Activated naive CD8-positive, alpha-beta T cell (primary cell): Measurements from ENCODE around the gene ACTN4.

Experiments
- H3K27ac Mint-ChIP-seq: one replicate; pipeline ENCODE4 v1.8.0; 2021; ENCODE audit warnings: mixed read lengths
- H3K27me3 Mint-ChIP-seq: one replicate; pipeline ENCODE4 v1.8.0; 2021; ENCODE audit warnings: mixed read lengths
- H3K36me3 Mint-ChIP-seq: one replicate; pipeline ENCODE4 v1.8.0; 2021; ENCODE audit warnings: mixed read lengths
- H3K4me1 Mint-ChIP-seq: one replicate; pipeline ENCODE4 v1.8.0; 2021; ENCODE audit warnings: low read depth, mixed read lengths
- H3K4me3 Mint-ChIP-seq: one replicate; pipeline ENCODE4 v1.8.0; 2021; ENCODE audit warnings: mild to moderate bottlenecking, mixed read lengths
- H3K9me3 Mint-ChIP-seq: one replicate; pipeline ENCODE4 v1.8.0; 2021; ENCODE audit warnings: low read depth, mixed read lengths

ACTN4 gene

GRCh38 chr19:38731654-38732301 is 84.3 kb downstream of the ACTN4 start:
- Mint-ChIP-seq H3K4me3 (no peak overlapping the region), H3K4me1 (peaks cover 18% of the 10 kb centered on the region), H3K9me3 (no peaks in the 10 kb centered on the region), H3K27me3 (no peaks in the 10 kb centered on the region), H3K36me3 (no peaks in the 10 kb centered on the region), H3K27ac (no peak overlapping the region)

- peaks cover 24% of the 10 kb centered on the region for H3K4me1 Mint-ChIP-seq
- H3K27me3 Mint-ChIP-seq: no peaks in the 10 kb centered on the region
- no peaks in the 10 kb centered on the region for H3K36me3 Mint-ChIP-seq
- no peaks in the 10 kb centered on the region for H3K9me3 Mint-ChIP-seq
- no peak overlapping the region for H3K4me3 Mint-ChIP-seq
- no peak overlapping the region for H3K27ac Mint-ChIP-seq
Measured at GRCh38 chr19:38733241-38733492, 85.7 kb downstream of the ACTN4 start.

- Mint-ChIP-seq H3K9me3 (no peaks in the 10 kb centered on the region), H3K4me3 (no peak overlapping the region), H3K4me1 (peaks cover 26% of the 10 kb centered on the region), H3K36me3 (no peaks in the 10 kb centered on the region), H3K27ac (no peak overlapping the region), H3K27me3 (no peaks in the 10 kb centered on the region)
Measured at GRCh38 chr19:38733493-38734175, 86.2 kb downstream of the ACTN4 start.

- H3K4me1 Mint-ChIP-seq: peaks cover 26% of the 10 kb centered on the region
- H3K36me3 Mint-ChIP-seq: no peaks in the 10 kb centered on the region
- H3K27me3 Mint-ChIP-seq: no peaks in the 10 kb centered on the region
- no peak overlapping the region for H3K27ac Mint-ChIP-seq
- H3K9me3 Mint-ChIP-seq: no peaks in the 10 kb centered on the region
- H3K4me3 Mint-ChIP-seq: no peak overlapping the region
Measured at GRCh38 chr19:38734176-38734425, 86.7 kb downstream of the ACTN4 start.

GRCh38 chr19:38734426-38735256 is 87.2 kb downstream of the ACTN4 start:
- no peaks in the 10 kb centered on the region for H3K27me3 Mint-ChIP-seq
- H3K27ac Mint-ChIP-seq: no peak overlapping the region
- H3K4me3 Mint-ChIP-seq: peak overlapping the region; percentile 74
- H3K4me1 Mint-ChIP-seq: peaks cover 27% of the 10 kb centered on the region
- H3K9me3 Mint-ChIP-seq: no peaks in the 10 kb centered on the region
- H3K36me3 Mint-ChIP-seq: no peaks in the 10 kb centered on the region

- H3K27me3 Mint-ChIP-seq: no peaks in the 10 kb centered on the region
- H3K36me3 Mint-ChIP-seq: no peaks in the 10 kb centered on the region
- H3K4me1 Mint-ChIP-seq: peaks cover 27% of the 10 kb centered on the region
- H3K9me3 Mint-ChIP-seq: no peaks in the 10 kb centered on the region
- H3K27ac Mint-ChIP-seq: peak overlapping the region; percentile 73
- peak overlapping the region; percentile 74 for H3K4me3 Mint-ChIP-seq
Measured at GRCh38 chr19:38735257-38735686, 87.8 kb downstream of the ACTN4 start.

GRCh38 chr19:38736036-38736412 is 88.6 kb downstream of the ACTN4 start:
- no peak overlapping the region for H3K27ac Mint-ChIP-seq
- no peaks in the 10 kb centered on the region for H3K27me3 Mint-ChIP-seq
- no peaks in the 10 kb centered on the region for H3K36me3 Mint-ChIP-seq
- H3K4me3 Mint-ChIP-seq: no peak overlapping the region
- H3K9me3 Mint-ChIP-seq: no peaks in the 10 kb centered on the region
- peaks cover 27% of the 10 kb centered on the region for H3K4me1 Mint-ChIP-seq

GRCh38 chr19:38736413-38737280 is 89.2 kb downstream of the ACTN4 start:
- Mint-ChIP-seq H3K9me3 (no peaks in the 10 kb centered on the region), H3K4me1 (peaks cover 27% of the 10 kb centered on the region), H3K27ac (no peak overlapping the region), H3K27me3 (no peaks in the 10 kb centered on the region), H3K4me3 (peak overlapping the region; percentile 54), H3K36me3 (no peaks in the 10 kb centered on the region)

- Mint-ChIP-seq H3K9me3 (no peaks in the 10 kb centered on the region), H3K27ac (no peak overlapping the region), H3K4me3 (peak overlapping the region; percentile 81)
Measured at GRCh38 chr19:38737281-38737865, 89.9 kb downstream of the ACTN4 start.

GRCh38 chr19:38737921-38738737 is 90.7 kb downstream of the ACTN4 start:
- Mint-ChIP-seq H3K36me3 (no peaks in the 10 kb centered on the region), H3K27me3 (no peaks in the 10 kb centered on the region), H3K27ac (peak overlapping the region; percentile 55), H3K4me1 (peaks cover 27% of the 10 kb centered on the region), H3K9me3 (no peaks in the 10 kb centered on the region), H3K4me3 (peak overlapping the region; percentile 81)

More at GRCh38 chr19:38737281-38737865, 89.9 kb downstream of the ACTN4 start:
- H3K36me3 Mint-ChIP-seq: no peaks in the 10 kb centered on the region
- no peaks in the 10 kb centered on the region for H3K27me3 Mint-ChIP-seq
- peaks cover 27% of the 10 kb centered on the region for H3K4me1 Mint-ChIP-seq

- Mint-ChIP-seq H3K27ac (no peak overlapping the region), H3K36me3 (no peaks in the 10 kb centered on the region)
Measured at GRCh38 chr19:38739440-38740256, 92.2 kb downstream of the ACTN4 start.

GRCh38 chr19:38740257-38740592 is 92.8 kb downstream of the ACTN4 start:
- Mint-ChIP-seq H3K27me3 (no peaks in the 10 kb centered on the region), H3K4me1 (peaks cover 16% of the 10 kb centered on the region), H3K36me3 (no peaks in the 10 kb centered on the region), H3K9me3 (no peaks in the 10 kb centered on the region), H3K27ac (no peak overlapping the region), H3K4me3 (no peak overlapping the region)

More at GRCh38 chr19:38739440-38740256, 92.2 kb downstream of the ACTN4 start:
- peaks cover 21% of the 10 kb centered on the region for H3K4me1 Mint-ChIP-seq
- no peaks in the 10 kb centered on the region for H3K27me3 Mint-ChIP-seq
- no peaks in the 10 kb centered on the region for H3K9me3 Mint-ChIP-seq
- H3K4me3 Mint-ChIP-seq: no peak overlapping the region

GRCh38 chr19:38740932-38741331 is 93.5 kb downstream of the ACTN4 start:
- Mint-ChIP-seq H3K27me3 (no peaks in the 10 kb centered on the region), H3K4me1 (peaks cover 16% of the 10 kb centered on the region), H3K4me3 (no peak overlapping the region), H3K9me3 (no peaks in the 10 kb centered on the region), H3K27ac (no peak overlapping the region), H3K36me3 (no peaks in the 10 kb centered on the region)
